Epithelial cell of esophagus (primary cell): ENCODE measurements around the gene HSDL1.

Experiments used
- DNase-seq: peaks from one replicate; pipeline ENCODE4 v3.0.0; 2010; ENCODE audit warnings: low read depth
- H3K4me3 ChIP-seq: 2 replicates; pipeline ENCODE4 v1.5.1; 2011; ENCODE audit warnings: mild to moderate bottlenecking, low read length, control low read depth
- CTCF ChIP-seq: IDR thresholded peaks from 2 replicates; pipeline ENCODE4 v1.5.1; 2011; ENCODE audit warnings: low read depth, mild to moderate bottlenecking, low read length, control low read depth, inconsistent platforms; ENCODE audit not compliant: insufficient read depth; ENCODE audit errors: missing control alignments

HSDL1 gene

GRCh38 chr16:84161037-84161436, 16.1 kb upstream of the HSDL1 start:
- DNase-seq, result no peak
- TF ChIP-seq CTCF, result no peak
- H3K4me3 ChIP-seq, result no peak overlapping the region

DNA sequence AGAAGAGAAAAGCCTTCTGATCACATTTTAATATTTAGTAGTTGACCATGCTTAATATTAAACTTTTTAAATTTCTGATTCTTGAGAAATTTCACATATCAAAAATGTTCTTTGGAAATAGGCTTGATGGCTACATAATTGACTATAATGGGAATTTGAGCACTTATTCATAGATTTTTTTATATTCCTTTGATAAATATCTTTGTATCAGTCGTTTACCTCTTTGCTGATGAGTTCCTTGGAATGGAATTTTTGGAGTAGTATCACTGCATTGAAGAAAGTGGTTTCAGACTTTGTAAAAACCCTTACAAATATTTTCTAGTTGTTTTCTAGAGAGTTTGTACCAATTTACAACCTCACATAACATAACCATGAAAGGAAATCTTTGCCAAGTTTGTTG, 14.8 kb upstream of the HSDL1 start:
- no peak for TF ChIP-seq CTCF
- DNase-seq, result no peak
- H3K4me3 ChIP-seq, result no peak overlapping the region

- no peak for TF ChIP-seq CTCF
- no peak overlapping the region for H3K4me3 ChIP-seq
- DNase-seq, result no peak
These were observed 14.0 kb upstream of the HSDL1 start for GRCh38 chr16:84159007-84159406.

DNA sequence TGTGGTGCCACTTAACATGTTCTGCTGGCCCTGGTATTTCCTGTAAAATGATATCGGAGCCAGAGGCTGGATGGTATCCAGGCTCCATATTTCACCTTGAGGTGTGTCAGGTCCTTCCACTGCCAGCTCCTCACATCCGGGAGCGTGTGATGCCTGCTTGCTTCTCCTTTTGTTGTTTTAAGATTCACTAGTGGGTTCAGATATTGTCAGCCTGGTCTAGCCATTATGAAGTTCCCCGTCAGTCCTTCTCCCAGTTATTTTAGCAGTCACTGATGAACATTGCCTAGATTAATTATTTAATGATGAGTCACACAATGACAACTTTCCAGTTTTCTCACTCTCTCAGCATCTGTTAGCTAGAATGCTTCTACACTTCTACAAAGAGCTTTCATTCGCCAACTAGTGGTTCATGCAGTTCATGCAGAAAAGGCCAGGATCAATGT, 11.4 kb upstream of the HSDL1 start:
- peak; percentile 23 for TF ChIP-seq CTCF
- H3K4me3 ChIP-seq, result no peak overlapping the region
- peak; percentile 53 for DNase-seq

GRCh38 chr16:84155771-84156170, 10.8 kb upstream of the HSDL1 start:
- no peak overlapping the region for H3K4me3 ChIP-seq
- TF ChIP-seq CTCF, result no peak
- no peak for DNase-seq

GRCh38 chr16:84155226-84155625, 10.2 kb upstream of the HSDL1 start:
- no peak for DNase-seq
- no peak for TF ChIP-seq CTCF
- H3K4me3 ChIP-seq, result no peak overlapping the region

DNA sequence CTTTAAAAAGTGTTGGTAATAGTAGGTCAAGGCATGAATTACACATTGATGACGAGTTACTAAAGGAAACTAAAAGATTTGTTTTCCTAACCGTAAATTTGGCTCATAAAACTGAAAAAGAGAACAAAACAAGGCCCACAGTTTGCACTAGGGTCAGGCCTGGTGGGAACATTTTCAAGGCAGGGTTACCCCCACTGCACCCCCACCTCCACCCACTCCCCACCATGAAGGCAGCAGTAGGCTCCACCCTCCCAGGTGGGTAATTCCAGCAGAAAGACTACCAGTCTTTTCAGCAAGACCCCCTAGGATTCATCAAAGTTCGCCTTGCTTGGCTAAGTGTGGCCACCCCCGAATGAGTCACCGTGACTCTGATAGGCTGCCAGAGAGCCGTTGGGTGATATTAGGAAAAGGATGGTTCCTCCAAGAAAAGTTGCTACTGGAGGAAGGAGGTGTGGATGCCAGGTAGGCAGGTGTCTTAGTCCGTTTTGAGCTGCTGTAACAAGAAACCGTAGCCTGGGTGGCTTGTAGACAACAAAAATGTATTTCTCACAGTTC, 8.8 kb upstream of the HSDL1 start:
- TF ChIP-seq CTCF, result no peak
- no peak for DNase-seq
- no peak overlapping the region for H3K4me3 ChIP-seq
